Esophagus muscularis mucosa (tissue), 4 donors: Measurements from ENCODE around the gene INPP5B. TPM values are rescaled to one million over a fixed set of nuclear protein-coding genes. Genes with fewer than 3 reads are reported as not detected.
A peak's percentile ranks its signal among the peaks of the same experiment; 100 is the strongest.

Source experiments
- DNase-seq: peaks from one replicate; pipeline ENCODE4 v3.0.0-alpha.2; 2017; ENCODE audit errors: extremely low spot score
- H3K27ac ChIP-seq, 4 donors: fragments of 200-600 bp; sonication (generic); replicated peaks in 1 of 4; 1 replicate in 3 of 4; 2 replicates in 1 of 4; pipeline ENCODE4 v1.5.1; 2016 to 2019; ENCODE audit warnings: mild to moderate bottlenecking in 1 of 4
- H3K27me3 ChIP-seq, 4 donors: fragments of 200-600 bp; sonication (generic); one replicate each; pipeline versions ENCODE4 v1.5.1 to v1.6.0; 2016 to 2019
- H3K36me3 ChIP-seq, 4 donors: fragments of 200-600 bp; sonication (generic); one replicate each; pipeline ENCODE4 v1.5.1; 2016 to 2019
- H3K4me1 ChIP-seq, 4 donors: fragments of 200-600 bp; sonication (generic); one replicate each; pipeline ENCODE4 v1.5.1; 2016 to 2019
- H3K4me3 ChIP-seq, 4 donors: fragments of 200-600 bp; sonication (generic); 1 replicate in 2 of 4; 2 replicates in 2 of 4; pipeline ENCODE4 v1.5.1; 2016 to 2019; ENCODE audit warnings: mild to moderate bottlenecking in 4 of 4, moderate library complexity in 1 of 4
- H3K9me3 ChIP-seq, 4 donors: fragments of 200-600 bp; sonication (generic); 1 replicate in 3 of 4; 2 replicates in 1 of 4; pipeline ENCODE4 v1.5.1; 2016 to 2019
- EP300 ChIP-seq: sonication (generic); formaldehyde crosslinking; IDR thresholded peaks from one replicate; pipeline ENCODE4 v1.6.1; 2017; ENCODE audit warnings: antibody characterized with exemption
- POLR2A ChIP-seq: fragments of 450-650 bp; IDR thresholded peaks from one replicate; pipeline ENCODE4 v1.6.1; 2017; ENCODE audit warnings: antibody characterized with exemption, moderate library complexity, mild to moderate bottlenecking, low read depth
- POLR2AphosphoS5 ChIP-seq, 2 donors: sonication (generic); formaldehyde crosslinking; IDR thresholded peaks; one replicate each; pipeline ENCODE4 v1.6.1; 2017; ENCODE audit warnings: antibody characterized with exemption in 2 of 2
- WGBS: methylation state at CpG from one replicate; pipeline ENCODE4 v1.1.5; 2018; 5-methylcytosine and 5-hydroxymethylcytosine counted together
- intact Hi-C: fragments of 100-400 bp; cut with DNase I; formaldehyde crosslinking; loops from one replicate; pipeline ENCODE4 v1.15.1; 2023
- total RNA-seq, 4 donors: library from RNA; depleted of rRNA; stranded (reverse); fragments of >200 nt; gene quantifications; one replicate each; pipeline versions ENCODE4 v1.1.0 to v1.2.1, GENCODE V29; 2016
- TF ChIP-seq, protein P1 (sequence below), 3 experiments: fragments of 200-600 bp in 2 of 3; fragments of 450-650 bp in 1 of 3; sonication (generic) in 2 of 3; IDR thresholded peaks; one replicate each; pipeline ENCODE4 v1.5.1; 2017 to 2019; ENCODE audit warnings: antibody characterized with exemption in 3 of 3, mild to moderate bottlenecking in 2 of 3, moderate library complexity in 1 of 3

The INPP5B gene
- total RNA-seq, 4 donors from 2014 or later, result 31.1 to 38.9 (median 36.8) TPM

DNA sequence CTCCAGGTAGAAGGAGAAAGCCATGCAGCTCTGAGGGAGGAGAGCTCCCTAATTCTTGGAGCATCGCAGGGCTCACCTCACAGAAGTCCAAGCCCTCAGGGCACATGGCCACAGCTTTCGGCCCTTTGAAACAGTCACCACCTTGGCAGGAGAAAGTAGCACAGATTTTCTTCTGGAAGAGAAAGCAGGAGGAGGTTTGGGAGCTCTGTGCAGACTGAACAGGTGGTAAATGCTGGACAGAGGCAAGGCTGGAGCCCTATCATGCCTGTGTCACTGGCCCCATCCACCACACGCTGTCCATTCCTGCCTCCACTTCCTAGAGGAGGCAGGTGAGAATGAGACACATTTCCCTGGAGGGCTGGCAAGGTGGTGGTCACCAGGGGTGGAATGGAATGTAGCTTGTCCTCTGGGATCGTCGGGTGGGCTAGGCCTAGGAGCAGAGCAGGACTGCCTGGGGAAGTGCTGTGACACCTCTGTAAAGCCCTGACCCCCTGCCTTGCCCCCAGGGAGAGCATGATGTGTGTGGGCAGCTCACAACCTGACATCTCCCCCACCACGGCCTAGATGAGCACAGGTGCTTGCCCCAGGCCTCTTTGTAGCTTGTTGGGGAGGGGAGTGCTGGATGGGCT lies 2.8 kb upstream of the INPP5B start:
- TF ChIP-seq, protein P1, sequence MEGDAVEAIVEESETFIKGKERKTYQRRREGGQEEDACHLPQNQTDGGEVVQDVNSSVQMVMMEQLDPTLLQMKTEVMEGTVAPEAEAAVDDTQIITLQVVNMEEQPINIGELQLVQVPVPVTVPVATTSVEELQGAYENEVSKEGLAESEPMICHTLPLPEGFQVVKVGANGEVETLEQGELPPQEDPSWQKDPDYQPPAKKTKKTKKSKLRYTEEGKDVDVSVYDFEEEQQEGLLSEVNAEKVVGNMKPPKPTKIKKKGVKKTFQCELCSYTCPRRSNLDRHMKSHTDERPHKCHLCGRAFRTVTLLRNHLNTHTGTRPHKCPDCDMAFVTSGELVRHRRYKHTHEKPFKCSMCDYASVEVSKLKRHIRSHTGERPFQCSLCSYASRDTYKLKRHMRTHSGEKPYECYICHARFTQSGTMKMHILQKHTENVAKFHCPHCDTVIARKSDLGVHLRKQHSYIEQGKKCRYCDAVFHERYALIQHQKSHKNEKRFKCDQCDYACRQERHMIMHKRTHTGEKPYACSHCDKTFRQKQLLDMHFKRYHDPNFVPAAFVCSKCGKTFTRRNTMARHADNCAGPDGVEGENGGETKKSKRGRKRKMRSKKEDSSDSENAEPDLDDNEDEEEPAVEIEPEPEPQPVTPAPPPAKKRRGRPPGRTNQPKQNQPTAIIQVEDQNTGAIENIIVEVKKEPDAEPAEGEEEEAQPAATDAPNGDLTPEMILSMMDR (IDR thresholded peaks at IDR 0.05), result no peak
- TF ChIP-seq POLR2AphosphoS5 (IDR thresholded peaks at IDR 0.05) (no peak), POLR2A (no peak), EP300 (no peak)
- Histone ChIP-seq H3K27ac (no peak overlapping the region), H3K4me3 (no peak overlapping the region), H3K4me1 (peaks cover 23 to 27% (median 25%) of the 10 kb centered on the region in 4 donors), H3K9me3 (no peaks in the 10 kb centered on the region), H3K27me3 (no peaks in the 10 kb centered on the region), H3K36me3 (peaks cover 8 to 10% (median 8%) of the 10 kb centered on the region in 4 donors)
- intact Hi-C loops, result no loop called here
- DNase-seq, result no peak
- WGBS, result 60% methylated on average over 6 of the region's 6 CpGs

DNA sequence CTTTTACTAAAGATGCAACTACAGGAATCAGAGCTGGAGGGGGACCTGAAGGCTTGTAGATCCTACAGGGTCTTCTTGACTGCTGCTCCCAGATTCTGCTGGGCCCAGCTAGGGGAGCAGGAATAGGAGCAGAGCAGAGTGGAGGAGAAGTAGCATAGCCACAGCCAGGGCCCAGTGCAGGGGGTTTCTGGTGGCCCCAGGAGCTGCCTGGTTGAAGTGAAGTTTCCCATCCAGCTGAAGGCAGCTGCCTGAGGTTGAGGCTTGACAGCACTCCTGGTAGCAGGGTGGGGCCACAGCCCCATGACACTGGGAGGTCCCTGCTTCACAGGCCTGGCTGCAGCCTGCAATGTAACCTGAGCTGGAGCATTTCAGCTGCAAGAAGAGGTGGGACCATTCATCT lies 2.0 kb upstream of the INPP5B start:
- Histone ChIP-seq H3K4me1 (peaks cover 23 to 34% (median 28%) of the 10 kb centered on the region in 4 donors), H3K9me3 (no peaks in the 10 kb centered on the region), H3K4me3 (no peak overlapping the region), H3K27me3 (no peaks in the 10 kb centered on the region), H3K27ac (no peak overlapping the region), H3K36me3 (peaks cover 10 to 17% (median 16%) of the 10 kb centered on the region in 4 donors)
- TF ChIP-seq, protein P1 (IDR thresholded peaks at IDR 0.05), result no peak
- TF ChIP-seq POLR2AphosphoS5 (IDR thresholded peaks at IDR 0.05) (no peak), EP300 (no peak), POLR2A (no peak)
- intact Hi-C loops, result no loop called here
- no peak for DNase-seq

DNA sequence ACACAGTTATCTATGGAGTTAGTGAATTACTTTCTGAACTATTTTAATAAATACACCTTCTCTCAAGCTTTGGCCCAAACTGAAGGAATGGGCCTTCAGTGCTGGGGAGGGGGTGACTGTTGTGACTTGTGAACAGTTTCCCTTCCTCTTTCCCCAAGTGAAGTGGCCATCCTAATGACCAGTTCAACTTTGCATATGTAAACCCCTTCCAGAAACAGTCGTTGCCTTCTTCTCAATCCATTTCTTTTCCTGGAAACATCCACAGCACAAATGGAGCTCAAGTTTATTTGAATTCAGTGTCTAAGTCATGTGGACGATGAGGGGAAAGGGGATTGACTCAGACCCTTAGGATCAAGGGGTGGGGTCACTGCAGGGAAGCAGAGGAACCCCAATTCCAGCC lies 1.3 kb upstream of the INPP5B start:
- no peak for TF ChIP-seq EP300
- no peak for TF ChIP-seq POLR2A
- no peak for TF ChIP-seq POLR2AphosphoS5 (IDR thresholded peaks at IDR 0.05)
- TF ChIP-seq, protein P1 (IDR thresholded peaks at IDR 0.05), result no peak
- no peak for DNase-seq
- intact Hi-C loops, result no loop called here
- H3K4me3 ChIP-seq, result no peak overlapping the region
- no peaks in the 10 kb centered on the region for H3K27me3 ChIP-seq
- peaks cover 16 to 24% (median 22%) of the 10 kb centered on the region in 4 donors for H3K36me3 ChIP-seq
- no peaks in the 10 kb centered on the region for H3K9me3 ChIP-seq
- WGBS, result 68% methylated on average over 2 of the region's 2 CpGs
- peaks cover 23 to 34% (median 28%) of the 10 kb centered on the region in 4 donors for H3K4me1 ChIP-seq
- no peak overlapping the region for H3K27ac ChIP-seq

DNA sequence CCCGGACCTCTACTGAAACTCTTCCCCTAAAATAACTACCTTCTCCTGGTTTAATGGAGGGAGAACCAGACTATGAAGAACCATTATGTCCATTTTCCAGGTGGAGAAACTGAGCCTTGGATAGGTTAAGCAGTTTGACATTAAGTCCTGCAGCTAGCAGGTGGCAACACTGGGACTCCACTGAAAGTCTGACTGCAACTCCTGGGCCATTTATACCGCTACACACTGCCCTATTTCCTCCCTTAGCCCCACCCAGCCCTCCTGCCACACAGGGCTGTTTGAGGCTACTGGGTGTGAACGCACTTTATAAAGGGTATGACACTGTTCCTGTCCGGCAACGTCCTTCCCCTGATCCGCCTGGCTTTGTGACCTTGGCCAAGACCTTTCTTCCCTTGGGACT lies 511 bp upstream of the INPP5B start:
- Histone ChIP-seq H3K27me3 (no peaks in the 10 kb centered on the region), H3K27ac (peak overlapping the region; percentile 87 to 91 (median 88)), H3K36me3 (peaks cover 24 to 32% (median 30%) of the 10 kb centered on the region in 4 donors), H3K4me3 (peak overlapping the region; percentile 72 to 98 (median 86)), H3K4me1 (peaks cover 23 to 34% (median 28%) of the 10 kb centered on the region in 4 donors), H3K9me3 (no peaks in the 10 kb centered on the region)
- no peak for TF ChIP-seq POLR2AphosphoS5 (IDR thresholded peaks at IDR 0.05)
- no peak for DNase-seq
- 65% methylated on average over 6 of the region's 6 CpGs for WGBS
- intact Hi-C loops, result no loop called here

DNA sequence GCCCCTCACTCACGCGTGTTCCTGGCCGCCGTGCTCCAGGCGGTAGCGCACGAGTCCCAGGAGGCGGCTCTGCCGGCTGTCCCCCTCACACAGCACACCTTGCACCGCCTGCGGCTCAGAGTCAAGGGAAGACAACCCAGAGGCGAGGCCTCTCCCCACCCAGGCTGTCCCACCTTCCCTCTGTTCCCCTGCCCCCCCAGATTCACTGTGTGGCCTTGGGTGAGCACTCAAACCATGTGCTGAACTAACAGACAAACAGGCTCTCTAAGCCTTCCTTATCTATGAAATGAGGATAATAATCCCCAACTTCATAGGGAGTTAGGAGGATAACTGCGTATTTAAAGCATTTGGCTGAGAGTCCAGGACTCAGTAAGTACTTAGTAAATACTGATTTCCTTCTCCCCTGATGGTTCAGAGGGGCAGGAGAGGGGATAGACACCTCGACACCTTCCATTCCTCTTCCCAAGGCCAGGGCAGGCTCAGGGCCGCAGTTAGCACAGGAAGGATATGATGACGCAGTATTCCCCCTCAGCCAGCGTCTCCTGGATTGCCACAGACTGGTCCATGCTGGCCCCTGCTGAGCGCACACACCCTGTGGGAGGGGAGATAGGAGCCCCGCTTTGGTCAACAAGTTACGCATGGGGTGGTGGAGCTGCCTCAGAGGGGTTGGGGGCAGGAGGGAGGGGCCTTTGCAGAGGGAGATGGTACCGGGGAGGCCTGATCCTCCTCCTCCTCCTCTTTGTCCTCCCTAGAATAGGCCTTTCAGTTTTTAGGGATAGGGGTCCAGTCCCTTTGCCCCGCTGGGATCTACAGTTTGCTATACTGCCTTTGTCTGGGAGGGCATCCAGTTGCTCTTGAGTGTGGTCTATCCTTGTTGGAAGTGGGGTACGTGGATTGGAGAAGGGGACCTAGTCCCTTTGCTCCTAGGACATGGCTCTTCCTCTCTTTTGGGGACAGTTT lies 830 bp downstream of the INPP5B start:
- Histone ChIP-seq H3K27me3 (no peaks in the 10 kb centered on the region), H3K9me3 (no peaks in the 10 kb centered on the region), H3K4me3 (peak overlapping the region; percentile 72 to 98 (median 86)), H3K36me3 (peaks cover 28 to 42% (median 38%) of the 10 kb centered on the region in 4 donors), H3K27ac (peak overlapping the region; percentile 87 to 91 (median 88)), H3K4me1 (peaks cover 23 to 34% (median 28%) of the 10 kb centered on the region in 4 donors)
- TF ChIP-seq POLR2A, result peak; percentile 5
- TF ChIP-seq POLR2AphosphoS5 (IDR thresholded peaks at IDR 0.05), result peak; percentile 74 to 76
- no peak for TF ChIP-seq EP300
- TF ChIP-seq, protein P1 (IDR thresholded peaks at IDR 0.05), result no peak
- DNase-seq, result no peak
- WGBS, result 54% methylated on average over 18 of the region's 23 CpGs
- intact Hi-C loops, result no loop called here
